Left lung (tissue), 10 donors: ENCODE results near the gene DNAJC5. TPM values are rescaled to one million over a fixed set of nuclear protein-coding genes. Genes with fewer than 3 reads are reported as not detected.
"Not testable (repeated sequence)": the region's sequence is repeated elsewhere in the genome, so short reads cannot be mapped to it uniquely, and the experiment has no call there.

Source experiments
- ATAC-seq: fragments of 200-7000 bp; cut with Tn5 transposase; one replicate; pipeline ENCODE4 v1.9.1; 2020; ENCODE audit warnings: moderate library complexity
- DNase-seq, 4 donors: peaks; one replicate each; pipeline ENCODE4 v3.0.0-alpha.2; 2013 to 2020
- H3K27ac ChIP-seq, 2 donors: fragments of 200-600 bp; sonication (generic) in 1 of 2; one replicate each; pipeline versions ENCODE4 v1.5.0 to v1.8.0; 2020 to 2021
- H3K27me3 ChIP-seq, 2 donors: fragments of 200-600 bp; sonication (generic) in 1 of 2; one replicate each; pipeline versions ENCODE4 v1.5.0 to v1.8.0; 2020 to 2021
- H3K36me3 ChIP-seq, 2 donors: fragments of 200-600 bp; sonication (generic) in 1 of 2; one replicate each; pipeline versions ENCODE4 v1.5.0 to v1.8.0; 2020 to 2021
- H3K4me1 ChIP-seq, 2 donors: fragments of 200-600 bp; one replicate each; pipeline ENCODE4 v1.8.0; 2021
- H3K4me3 ChIP-seq, 2 donors: fragments of 200-600 bp; sonication (generic) in 1 of 2; one replicate each; pipeline versions ENCODE4 v1.5.0 to v1.8.0; 2020 to 2021; ENCODE audit warnings: mild to moderate bottlenecking in 1 of 2
- H3K9me3 ChIP-seq, 2 donors: fragments of 200-600 bp; sonication (generic) in 1 of 2; one replicate each; pipeline versions ENCODE4 v1.5.0 to v1.8.0; 2020 to 2021
- intact Hi-C, 2 donors: fragments of 100-400 bp; cut with DNase I; formaldehyde crosslinking; loops; one replicate each; pipeline versions ENCODE4 v1.11.2 to v1.14.2; 2022
- polyA plus RNA-seq, 6 donors: library from polyadenylated mRNA; unstranded; fragments of 120-200 nt; gene quantifications; one replicate each; pipeline ENCODE4 v1.2.1, GENCODE V29; 2013; ENCODE audit not compliant: insufficient read length in 6 of 6
- total RNA-seq, 2 donors: library from RNA; stranded (reverse); fragmentation: NEBNext Ultra II Directional; extraction: Animal tissue kit (Norgen Biotek cat#: 25700); gene quantifications; one replicate each; pipeline ENCODE4 v1.2.1, GENCODE V29; 2021
- TF ChIP-seq, protein P1 (sequence below), 2 donors: fragments of 200-600 bp; sonication (generic) in 1 of 2; IDR thresholded peaks; one replicate each; pipeline versions ENCODE4 v1.5.0 to v1.8.0; 2021; ENCODE audit warnings: antibody characterized with exemption in 2 of 2
- donor health status: DM: no; HTN: yes; CAD: no.
- donor health status: DM: no; HTN: no; CAD: no.

DNAJC5 gene
- total and polyA plus RNA-seq, 8 donors, result 17.5 to 59.5 (median 25.3) TPM

DNA sequence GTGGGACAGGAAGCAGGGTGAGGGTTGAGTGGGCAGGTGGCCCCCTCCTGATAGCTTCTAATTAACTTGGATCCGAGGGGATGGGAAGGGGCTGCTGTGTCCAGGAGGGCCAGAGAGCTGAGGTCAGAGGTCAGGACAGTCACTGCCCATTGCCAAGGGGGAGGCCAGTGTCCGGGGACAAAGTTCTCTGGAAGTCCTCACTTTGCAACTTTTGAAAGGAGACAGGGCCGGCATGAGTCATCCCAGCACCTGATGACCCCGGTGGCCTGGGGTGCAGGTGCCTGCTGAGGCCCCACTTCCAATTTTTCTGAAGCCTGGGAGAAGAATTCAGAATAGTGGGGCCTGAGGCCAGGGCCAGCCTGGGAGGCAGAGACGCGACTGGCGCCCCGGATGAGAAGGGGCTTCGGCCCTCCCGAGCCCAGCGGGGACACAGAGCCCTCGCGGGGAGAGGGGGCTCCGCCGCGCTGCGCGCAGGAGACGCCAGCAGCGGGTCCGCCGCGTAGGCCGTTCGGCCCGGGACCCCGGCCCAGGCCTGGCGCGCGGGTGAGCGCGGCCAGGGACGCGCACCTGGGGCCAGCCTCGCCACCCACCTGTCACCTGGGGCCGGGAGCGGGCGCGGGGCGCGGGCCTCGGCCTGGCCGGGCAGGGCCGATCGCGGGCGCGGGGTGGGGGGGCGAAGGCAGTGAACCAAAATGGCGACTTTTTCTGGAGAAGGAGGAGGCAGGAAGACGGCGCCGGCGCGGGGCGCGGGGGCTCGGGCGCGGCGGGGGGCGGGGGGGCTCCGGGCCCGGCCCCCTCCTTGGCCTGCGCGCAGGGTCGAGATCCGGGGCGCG lies 74.2 kb downstream of the DNAJC5 start:
- H3K4me3 ChIP-seq, result peak overlapping the region; percentile 53 to 54
- H3K27ac ChIP-seq, result peak overlapping the region in 1 of 2 donors; percentile 37
- H3K36me3 ChIP-seq, result peaks cover 0 to 23% of the 10 kb centered on the region in 2 donors
- peaks cover 19 to 28% of the 10 kb centered on the region in 2 donors for H3K4me1 ChIP-seq
- H3K9me3 ChIP-seq, result no peaks in the 10 kb centered on the region
- ATAC-seq, result no peak
- peaks cover 0 to 6% of the 10 kb centered on the region in 2 donors for H3K27me3 ChIP-seq
- DNase-seq, result peak in 1 of 4 donors; percentile 81
- intact Hi-C loops, result no loop called here
- TF ChIP-seq, protein P1, sequence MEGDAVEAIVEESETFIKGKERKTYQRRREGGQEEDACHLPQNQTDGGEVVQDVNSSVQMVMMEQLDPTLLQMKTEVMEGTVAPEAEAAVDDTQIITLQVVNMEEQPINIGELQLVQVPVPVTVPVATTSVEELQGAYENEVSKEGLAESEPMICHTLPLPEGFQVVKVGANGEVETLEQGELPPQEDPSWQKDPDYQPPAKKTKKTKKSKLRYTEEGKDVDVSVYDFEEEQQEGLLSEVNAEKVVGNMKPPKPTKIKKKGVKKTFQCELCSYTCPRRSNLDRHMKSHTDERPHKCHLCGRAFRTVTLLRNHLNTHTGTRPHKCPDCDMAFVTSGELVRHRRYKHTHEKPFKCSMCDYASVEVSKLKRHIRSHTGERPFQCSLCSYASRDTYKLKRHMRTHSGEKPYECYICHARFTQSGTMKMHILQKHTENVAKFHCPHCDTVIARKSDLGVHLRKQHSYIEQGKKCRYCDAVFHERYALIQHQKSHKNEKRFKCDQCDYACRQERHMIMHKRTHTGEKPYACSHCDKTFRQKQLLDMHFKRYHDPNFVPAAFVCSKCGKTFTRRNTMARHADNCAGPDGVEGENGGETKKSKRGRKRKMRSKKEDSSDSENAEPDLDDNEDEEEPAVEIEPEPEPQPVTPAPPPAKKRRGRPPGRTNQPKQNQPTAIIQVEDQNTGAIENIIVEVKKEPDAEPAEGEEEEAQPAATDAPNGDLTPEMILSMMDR (IDR thresholded peaks at IDR 0.05), result no peak

GRCh38 chr20:63969838-63970713 lies 75.2 kb downstream of the DNAJC5 start, which contains the start of gene ZNF512B:
Gene ZNF512B, minus strand, starts transcription at chr20:63969930. Its CDS starts 1,980 bp downstream, at chr20:63967950.
- Histone ChIP-seq H3K27ac (peak within 1 kb of the TSS in 1 of 2 donors; percentile 37), H3K9me3 (no peaks in the 10 kb centered on the region), H3K27me3 (peaks cover 0 to 6% of the 10 kb centered on the region in 2 donors), H3K4me3 (peak within 1 kb of the TSS; percentile 53 to 54), H3K4me1 (peaks cover 19 to 28% of the 10 kb centered on the region in 2 donors), H3K36me3 (peaks cover 0 to 19% of the 10 kb centered on the region in 2 donors)
- peak; percentile 61 for ATAC-seq
- peak in 3 of 4 donors; percentile 67 to 82 (median 80) for DNase-seq
- TF ChIP-seq, protein P1 (IDR thresholded peaks at IDR 0.05), result no peak
- intact Hi-C loops, result no loop called here

DNA sequence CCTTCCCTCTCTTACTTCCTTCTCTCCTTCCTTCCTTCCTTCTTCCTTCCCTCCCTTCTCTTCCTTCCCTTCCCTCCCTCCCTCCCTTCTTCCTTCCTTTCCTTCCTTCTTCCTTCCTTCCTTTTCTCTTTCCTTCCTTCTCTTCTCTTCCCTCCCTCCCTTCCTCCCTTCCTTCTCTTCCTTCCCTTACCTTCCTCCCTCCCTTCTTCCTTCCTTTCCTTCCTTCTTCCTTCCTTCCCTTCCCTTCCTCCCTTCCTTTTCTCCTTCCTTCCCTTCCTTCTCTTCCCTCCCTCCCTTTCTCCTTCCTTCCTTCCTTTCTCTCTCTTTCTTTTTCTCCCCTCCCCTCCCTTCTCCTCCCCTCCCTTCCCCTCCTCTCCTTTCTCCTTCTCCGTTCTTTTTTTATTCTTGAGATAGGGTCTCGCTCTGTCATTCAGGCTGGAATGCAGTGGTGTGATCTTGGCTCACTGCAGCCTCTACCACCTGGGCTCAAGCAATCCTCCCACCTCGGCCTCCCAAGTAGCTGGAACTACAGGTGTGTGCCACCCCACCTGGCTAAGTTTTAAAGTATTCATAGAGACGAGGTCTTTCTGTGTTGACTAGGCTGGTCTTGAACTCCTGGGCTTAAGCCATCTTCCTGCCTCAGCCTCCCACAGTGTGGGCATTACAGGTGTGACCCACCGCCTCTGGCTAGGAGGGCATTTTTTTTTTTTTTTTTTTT lies 75.9 kb downstream of the DNAJC5 start:
- H3K4me3 ChIP-seq, result no peak overlapping the region
- intact Hi-C loops, result no loop called here
- TF ChIP-seq, protein P1 (IDR thresholded peaks at IDR 0.05), result no peak
- H3K36me3 ChIP-seq, result peaks cover 0 to 23% of the 10 kb centered on the region in 2 donors
- H3K27me3 ChIP-seq, result peaks cover 0 to 6% of the 10 kb centered on the region in 2 donors
- no peak for DNase-seq
- H3K4me1 ChIP-seq, result peaks cover 19 to 28% of the 10 kb centered on the region in 2 donors
- no peaks in the 10 kb centered on the region for H3K9me3 ChIP-seq
- H3K27ac ChIP-seq, result no peak overlapping the region
- no peak for ATAC-seq

DNA sequence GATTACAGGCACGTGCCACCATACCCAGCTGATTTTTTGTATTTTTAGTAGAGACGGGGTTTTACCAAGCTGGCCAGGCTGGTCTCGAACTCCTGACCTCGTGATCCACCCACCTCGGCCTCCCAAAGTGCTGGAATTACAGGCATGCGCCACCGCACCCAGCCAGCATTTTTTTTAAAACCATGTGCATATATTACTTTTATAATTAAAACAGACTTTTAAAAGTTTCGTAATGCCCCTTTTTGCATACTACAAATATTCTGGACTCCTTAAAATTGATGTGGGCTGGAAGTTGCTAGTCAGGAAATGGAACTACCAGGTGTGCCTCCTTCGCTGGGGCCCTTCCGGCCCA lies 77.0 kb downstream of the DNAJC5 start:
- peak in 1 of 4 donors; percentile 23 for DNase-seq
- ATAC-seq, H3K4me3 ChIP-seq, H3K9me3 ChIP-seq, H3K27me3 ChIP-seq, intact Hi-C loops: not testable (repeated sequence)
- Histone ChIP-seq H3K27ac (peak overlapping the region in 1 of 2 donors; percentile 48), H3K36me3 (peaks cover 0 to 13% of the 10 kb centered on the region in 2 donors), H3K4me1 (peaks cover 19 to 28% of the 10 kb centered on the region in 2 donors)
